Immature natural killer cell (primary cell): Measurements from ENCODE around the gene CDK5R1. TPM values are rescaled to one million over a fixed set of nuclear protein-coding genes. Genes with fewer than 3 reads are reported as not detected.
A peak's percentile ranks its signal among the peaks of the same experiment; 100 is the strongest.

Source experiments
- DNase-seq, 3 donors: peaks; one replicate each; pipeline ENCODE4 v3.0.0; 2022; ENCODE audit warnings: mixed read lengths in 1 of 3
- H3K27ac Mint-ChIP-seq, 6 donors: one replicate each; pipeline ENCODE4 v1.8.0; 2020; ENCODE audit warnings: mixed read lengths in 6 of 6, mild to moderate bottlenecking in 5 of 6, inconsistent platforms in 4 of 6, moderate library complexity in 3 of 6
- H3K27me3 Mint-ChIP-seq, 3 donors: one replicate each; pipeline ENCODE4 v1.8.0; 2020 to 2021; ENCODE audit warnings: low read depth in 3 of 3, mild to moderate bottlenecking in 3 of 3, mixed read lengths in 3 of 3, moderate library complexity in 3 of 3, inconsistent platforms in 1 of 3
- H3K36me3 Mint-ChIP-seq, 3 donors: one replicate each; pipeline ENCODE4 v1.8.0; 2020; ENCODE audit warnings: mixed read lengths in 3 of 3, inconsistent platforms in 2 of 3, mild to moderate bottlenecking in 2 of 3
- H3K4me1 Mint-ChIP-seq, 2 donors: one replicate each; pipeline ENCODE4 v1.8.0; 2020; ENCODE audit warnings: inconsistent platforms in 2 of 2, mild to moderate bottlenecking in 2 of 2, mixed read lengths in 2 of 2, moderate library complexity in 1 of 2
- H3K4me3 Mint-ChIP-seq, 5 donors: one replicate each; pipeline ENCODE4 v1.8.0; 2020; ENCODE audit warnings: mild to moderate bottlenecking in 5 of 5, mixed read lengths in 5 of 5, inconsistent platforms in 3 of 5, moderate library complexity in 3 of 5
- H3K9me3 Mint-ChIP-seq, 6 donors: one replicate each; pipeline ENCODE4 v1.8.0; 2020; ENCODE audit warnings: mild to moderate bottlenecking in 6 of 6, mixed read lengths in 6 of 6, inconsistent platforms in 4 of 6, moderate library complexity in 3 of 6
- polyA plus RNA-seq, 3 donors: library from polyadenylated mRNA; unstranded; fragments of 300-500 nt; fragmentation: Illumina TruSeq; gene quantifications; one replicate each; pipeline ENCODE4 v1.2.3, GENCODE V29; 2021

The CDK5R1 gene
- polyA plus RNA-seq, 3 donors from 2014 or later, result 0.37 to 5.8 (median 2.3) TPM

- peaks cover 65 to 68% of the 10 kb centered on the region in 2 donors for H3K4me1 Mint-ChIP-seq
- peaks cover 3 to 33% (median 10%) of the 10 kb centered on the region in 3 donors for H3K36me3 Mint-ChIP-seq
- peak overlapping the region in 1 of 6 donors; percentile 28 for H3K27ac Mint-ChIP-seq
- no peak for DNase-seq
- H3K27me3 Mint-ChIP-seq, result peaks cover 0 to 11% (median 5%) of the 10 kb centered on the region in 3 donors
- peak overlapping the region in 4 of 5 donors; percentile 53 to 93 (median 62) for H3K4me3 Mint-ChIP-seq
- H3K9me3 Mint-ChIP-seq, result no peaks in the 10 kb centered on the region
These were observed 3.3 kb downstream of the CDK5R1 start for GRCh38 chr17:32490101-32490482.

GRCh38 chr17:32491371-32492263 lies 4.8 kb downstream of the CDK5R1 start:
- H3K4me3 Mint-ChIP-seq, result peak overlapping the region in 4 of 5 donors; percentile 56 to 68 (median 62)
- peaks cover 0 to 6% (median 5%) of the 10 kb centered on the region in 3 donors for H3K27me3 Mint-ChIP-seq
- peak in 1 of 3 donors; percentile 10 for DNase-seq
- H3K4me1 Mint-ChIP-seq, result peaks cover 65 to 66% of the 10 kb centered on the region in 2 donors
- peaks cover 3 to 33% (median 10%) of the 10 kb centered on the region in 3 donors for H3K36me3 Mint-ChIP-seq
- H3K27ac Mint-ChIP-seq, result peak overlapping the region; percentile 28 to 92 (median 64)
- no peaks in the 10 kb centered on the region for H3K9me3 Mint-ChIP-seq

GRCh38 chr17:32492264-32492589 lies 5.4 kb downstream of the CDK5R1 start:
- Mint-ChIP-seq H3K27ac (peak overlapping the region; percentile 28 to 92 (median 64)), H3K4me3 (peak overlapping the region in 4 of 5 donors; percentile 56 to 65 (median 58)), H3K36me3 (peaks cover 3 to 33% (median 10%) of the 10 kb centered on the region in 3 donors), H3K9me3 (no peaks in the 10 kb centered on the region), H3K27me3 (peaks cover 4 to 6% (median 5%) of the 10 kb centered on the region in 3 donors), H3K4me1 (peaks cover 65 to 66% of the 10 kb centered on the region in 2 donors)
- DNase-seq, result no peak

GRCh38 chr17:32492648-32493289 lies 6.0 kb downstream of the CDK5R1 start:
- H3K27ac Mint-ChIP-seq, result peak overlapping the region in 5 of 6 donors; percentile 52 to 92 (median 59)
- DNase-seq, result no peak
- peaks cover 0 to 29% (median 7%) of the 10 kb centered on the region in 3 donors for H3K36me3 Mint-ChIP-seq
- no peaks in the 10 kb centered on the region for H3K9me3 Mint-ChIP-seq
- H3K4me1 Mint-ChIP-seq, result peaks cover 60 to 63% of the 10 kb centered on the region in 2 donors
- peak overlapping the region in 4 of 5 donors; percentile 54 to 59 (median 56) for H3K4me3 Mint-ChIP-seq
- H3K27me3 Mint-ChIP-seq, result peaks cover 3 to 5% (median 4%) of the 10 kb centered on the region in 3 donors

GRCh38 chr17:32493571-32493970 lies 6.8 kb downstream of the CDK5R1 start:
- Mint-ChIP-seq H3K36me3 (peaks cover 0 to 21% (median 3%) of the 10 kb centered on the region in 3 donors), H3K4me3 (no peak overlapping the region), H3K27me3 (peaks cover 0 to 5% (median 0%) of the 10 kb centered on the region in 3 donors), H3K27ac (no peak overlapping the region), H3K9me3 (no peaks in the 10 kb centered on the region), H3K4me1 (peaks cover 52 to 55% of the 10 kb centered on the region in 2 donors)
- DNase-seq, result no peak

GRCh38 chr17:32493976-32494513 lies 7.3 kb downstream of the CDK5R1 start:
- no peak overlapping the region for H3K27ac Mint-ChIP-seq
- H3K27me3 Mint-ChIP-seq, result peaks cover 0 to 5% (median 0%) of the 10 kb centered on the region in 3 donors
- no peak for DNase-seq
- H3K9me3 Mint-ChIP-seq, result no peaks in the 10 kb centered on the region
- H3K4me3 Mint-ChIP-seq, result no peak overlapping the region
- peaks cover 0 to 17% (median 3%) of the 10 kb centered on the region in 3 donors for H3K36me3 Mint-ChIP-seq
- peaks cover 48 to 50% of the 10 kb centered on the region in 2 donors for H3K4me1 Mint-ChIP-seq

- no peaks in the 10 kb centered on the region for H3K9me3 Mint-ChIP-seq
- H3K27ac Mint-ChIP-seq, result no peak overlapping the region
- peaks cover 0 to 9% (median 0%) of the 10 kb centered on the region in 3 donors for H3K36me3 Mint-ChIP-seq
- DNase-seq, result no peak
- H3K4me1 Mint-ChIP-seq, result peaks cover 40 to 42% of the 10 kb centered on the region in 2 donors
- no peak overlapping the region for H3K4me3 Mint-ChIP-seq
- H3K27me3 Mint-ChIP-seq, result peaks cover 0 to 5% (median 0%) of the 10 kb centered on the region in 3 donors
These were observed 8.0 kb downstream of the CDK5R1 start for GRCh38 chr17:32494621-32495358.

- Mint-ChIP-seq H3K4me1 (peaks cover 32 to 37% of the 10 kb centered on the region in 2 donors), H3K27ac (no peak overlapping the region), H3K27me3 (peaks cover 0 to 5% (median 1%) of the 10 kb centered on the region in 3 donors), H3K4me3 (no peak overlapping the region), H3K36me3 (peaks cover 0 to 5% (median 0%) of the 10 kb centered on the region in 3 donors), H3K9me3 (no peaks in the 10 kb centered on the region)
- DNase-seq, result no peak
These were observed 8.8 kb downstream of the CDK5R1 start for GRCh38 chr17:32495359-32496231.

GRCh38 chr17:32496395-32497073 lies 9.7 kb downstream of the CDK5R1 start:
- peak overlapping the region in 1 of 6 donors; percentile 66 for H3K27ac Mint-ChIP-seq

GRCh38 chr17:32497431-32498205 lies 10.8 kb downstream of the CDK5R1 start:
- H3K9me3 Mint-ChIP-seq, result no peaks in the 10 kb centered on the region
- no peak overlapping the region for H3K4me3 Mint-ChIP-seq
- peaks cover 29 to 34% of the 10 kb centered on the region in 2 donors for H3K4me1 Mint-ChIP-seq
- no peak for DNase-seq
- H3K36me3 Mint-ChIP-seq, result peaks cover 0 to 4% (median 0%) of the 10 kb centered on the region in 3 donors
- H3K27me3 Mint-ChIP-seq, result peaks cover 0 to 5% (median 3%) of the 10 kb centered on the region in 3 donors
- no peak overlapping the region for H3K27ac Mint-ChIP-seq

More at GRCh38 chr17:32496395-32497073, 9.7 kb downstream of the CDK5R1 start:
- peaks cover 0 to 5% (median 1%) of the 10 kb centered on the region in 3 donors for H3K27me3 Mint-ChIP-seq
- no peak overlapping the region for H3K4me3 Mint-ChIP-seq
- H3K36me3 Mint-ChIP-seq, result no peaks in the 10 kb centered on the region
- H3K4me1 Mint-ChIP-seq, result peaks cover 29 to 33% of the 10 kb centered on the region in 2 donors
- DNase-seq, result no peak
- H3K9me3 Mint-ChIP-seq, result no peaks in the 10 kb centered on the region

GRCh38 chr17:32498391-32498790 lies 11.6 kb downstream of the CDK5R1 start:
- H3K36me3 Mint-ChIP-seq, result peaks cover 0 to 4% (median 0%) of the 10 kb centered on the region in 3 donors
- DNase-seq, result no peak
- peaks cover 29 to 35% of the 10 kb centered on the region in 2 donors for H3K4me1 Mint-ChIP-seq
- H3K27ac Mint-ChIP-seq, result peak overlapping the region in 1 of 6 donors; percentile 4
- H3K9me3 Mint-ChIP-seq, result no peaks in the 10 kb centered on the region
- peaks cover 0 to 5% (median 3%) of the 10 kb centered on the region in 3 donors for H3K27me3 Mint-ChIP-seq
- no peak overlapping the region for H3K4me3 Mint-ChIP-seq
